PC-9 (cell line): ENCODE measurements around the gene DNAJB13.

Experiments
- EZH2 ChIP-seq: fragments of 200-600 bp; sonication (generic); IDR thresholded peaks from 2 replicates; pipeline ENCODE4 v1.8.0; 2017; ENCODE audit warnings: antibody characterized with exemption, low read depth
- TF ChIP-seq, protein P1 (sequence below): fragments of 200-600 bp; sonication (generic); conservative IDR thresholded peaks from 2 replicates; pipeline ENCODE4 v1.6.1; 2017; ENCODE audit warnings: mixed run types, antibody characterized with exemption, mild to moderate bottlenecking, moderate library complexity

- TF ChIP-seq, protein P1, sequence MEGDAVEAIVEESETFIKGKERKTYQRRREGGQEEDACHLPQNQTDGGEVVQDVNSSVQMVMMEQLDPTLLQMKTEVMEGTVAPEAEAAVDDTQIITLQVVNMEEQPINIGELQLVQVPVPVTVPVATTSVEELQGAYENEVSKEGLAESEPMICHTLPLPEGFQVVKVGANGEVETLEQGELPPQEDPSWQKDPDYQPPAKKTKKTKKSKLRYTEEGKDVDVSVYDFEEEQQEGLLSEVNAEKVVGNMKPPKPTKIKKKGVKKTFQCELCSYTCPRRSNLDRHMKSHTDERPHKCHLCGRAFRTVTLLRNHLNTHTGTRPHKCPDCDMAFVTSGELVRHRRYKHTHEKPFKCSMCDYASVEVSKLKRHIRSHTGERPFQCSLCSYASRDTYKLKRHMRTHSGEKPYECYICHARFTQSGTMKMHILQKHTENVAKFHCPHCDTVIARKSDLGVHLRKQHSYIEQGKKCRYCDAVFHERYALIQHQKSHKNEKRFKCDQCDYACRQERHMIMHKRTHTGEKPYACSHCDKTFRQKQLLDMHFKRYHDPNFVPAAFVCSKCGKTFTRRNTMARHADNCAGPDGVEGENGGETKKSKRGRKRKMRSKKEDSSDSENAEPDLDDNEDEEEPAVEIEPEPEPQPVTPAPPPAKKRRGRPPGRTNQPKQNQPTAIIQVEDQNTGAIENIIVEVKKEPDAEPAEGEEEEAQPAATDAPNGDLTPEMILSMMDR, result no peak
- TF ChIP-seq EZH2, result no peak
These were observed 55.1 kb downstream of the DNAJB13 start for GRCh38 chr11:74005721-74006517.
